GM10847 (cell line): ENCODE measurements around the gene ATXN1.

Experiments
- POLR2A ChIP-seq: IDR thresholded peaks from 2 replicates; pipeline ENCODE4 v1.6.1; 2011; ENCODE audit not compliant: insufficient read length; ENCODE audit errors: extremely low read depth

The ATXN1 gene

DNA sequence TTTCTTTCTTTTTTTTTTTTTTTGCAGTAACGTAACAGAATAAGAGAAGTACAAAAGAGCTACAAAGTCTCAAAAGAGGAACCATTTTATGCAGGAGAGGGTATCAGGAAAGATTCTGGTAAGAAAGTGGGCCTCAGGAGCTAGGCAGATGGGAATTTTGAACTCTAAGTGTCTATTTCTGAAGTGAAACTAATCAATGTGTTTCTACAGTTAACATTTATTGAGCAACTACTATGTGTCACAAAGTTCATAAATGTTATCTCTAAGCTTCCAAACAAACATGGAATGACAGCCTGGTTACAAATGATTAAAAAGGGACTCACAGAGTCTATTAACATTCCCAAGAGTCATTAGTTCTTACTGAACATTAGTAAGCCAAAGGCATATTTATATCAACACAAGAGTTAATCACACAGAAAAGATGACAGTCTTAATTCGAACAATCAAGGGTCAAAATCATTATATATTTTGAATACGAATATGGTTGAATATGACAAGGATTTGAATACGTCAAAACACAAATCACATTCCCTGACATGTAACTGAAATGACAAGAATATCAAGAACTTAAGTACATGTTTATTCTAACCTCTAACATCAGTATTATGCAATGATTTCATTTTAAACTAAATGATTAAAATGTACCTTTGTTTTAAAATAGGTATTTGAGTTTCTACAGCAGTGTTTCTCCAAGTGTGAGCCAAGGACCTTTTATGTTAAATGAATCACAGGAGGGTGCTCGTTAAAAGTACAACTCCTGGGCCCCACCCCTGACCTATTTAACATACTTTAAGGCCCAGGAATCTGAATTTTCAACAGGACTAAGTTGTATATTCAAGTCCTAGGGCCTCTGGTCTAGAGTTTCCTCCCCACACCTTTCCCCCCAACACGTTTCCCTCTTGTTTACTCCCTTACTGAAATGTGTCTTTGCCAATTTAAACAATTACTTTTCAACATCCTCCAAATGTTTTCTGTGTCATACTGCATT lies 89.7 kb downstream of the ATXN1 start:
- no peak for TF ChIP-seq POLR2A

GRCh38 chr6:16670617-16671051 lies 90.6 kb downstream of the ATXN1 start:
- no peak for TF ChIP-seq POLR2A

DNA sequence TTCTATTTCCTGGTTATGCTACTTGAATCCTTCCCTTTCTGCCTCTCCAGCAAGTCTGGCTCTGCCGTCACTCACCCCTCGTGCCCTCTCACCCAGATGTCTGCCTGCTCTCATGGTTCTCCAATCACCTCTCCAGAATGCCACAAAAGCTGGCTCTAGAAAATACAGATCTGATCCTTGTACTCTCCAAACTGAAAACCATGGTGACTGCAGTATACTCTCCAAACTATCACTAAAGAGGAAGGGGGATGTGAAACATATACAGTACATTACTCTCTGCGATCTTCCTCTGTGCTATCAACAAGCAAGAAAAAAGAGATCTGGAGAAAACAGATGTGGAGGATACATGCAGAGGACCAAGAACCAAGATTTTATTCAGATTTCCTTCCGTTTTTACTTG lies 91.1 kb downstream of the ATXN1 start:
- no peak for TF ChIP-seq POLR2A

GRCh38 chr6:16669227-16669626 lies 92.0 kb downstream of the ATXN1 start:
- no peak for TF ChIP-seq POLR2A

GRCh38 chr6:16667509-16667908 lies 93.8 kb downstream of the ATXN1 start:
- no peak for TF ChIP-seq POLR2A

GRCh38 chr6:16665992-16666391 lies 95.3 kb downstream of the ATXN1 start:
- TF ChIP-seq POLR2A: no peak

DNA sequence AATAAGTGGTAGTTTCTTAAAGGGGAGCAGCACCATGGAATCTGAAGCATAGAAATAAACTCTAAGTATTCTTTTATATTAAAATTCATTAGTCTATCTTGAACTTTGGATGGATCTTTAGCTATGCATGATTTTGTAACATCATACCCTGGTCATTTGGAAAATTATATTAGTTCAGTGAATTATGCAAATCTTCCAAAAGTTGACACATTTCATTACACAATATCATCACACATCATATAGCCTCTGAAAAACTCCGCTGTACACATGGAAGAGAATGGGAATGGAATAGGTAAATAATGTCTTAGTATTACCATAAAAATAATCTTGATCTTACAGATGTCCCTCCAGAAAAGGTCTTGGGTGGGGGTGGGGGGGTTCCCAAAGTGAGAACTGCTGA lies 96.1 kb downstream of the ATXN1 start:
- no peak for TF ChIP-seq POLR2A

GRCh38 chr6:16663901-16664300 lies 97.4 kb downstream of the ATXN1 start:
- TF ChIP-seq POLR2A: no peak

GRCh38 chr6:16660157-16660497 lies 101.1 kb downstream of the ATXN1 start:
- TF ChIP-seq POLR2A: no peak

- no peak for TF ChIP-seq POLR2A
Measured at GRCh38 chr6:16659466-16660156, 101.6 kb downstream of the ATXN1 start.

- no peak for TF ChIP-seq POLR2A
Measured at GRCh38 chr6:16658348-16659034, 102.8 kb downstream of the ATXN1 start.

DNA sequence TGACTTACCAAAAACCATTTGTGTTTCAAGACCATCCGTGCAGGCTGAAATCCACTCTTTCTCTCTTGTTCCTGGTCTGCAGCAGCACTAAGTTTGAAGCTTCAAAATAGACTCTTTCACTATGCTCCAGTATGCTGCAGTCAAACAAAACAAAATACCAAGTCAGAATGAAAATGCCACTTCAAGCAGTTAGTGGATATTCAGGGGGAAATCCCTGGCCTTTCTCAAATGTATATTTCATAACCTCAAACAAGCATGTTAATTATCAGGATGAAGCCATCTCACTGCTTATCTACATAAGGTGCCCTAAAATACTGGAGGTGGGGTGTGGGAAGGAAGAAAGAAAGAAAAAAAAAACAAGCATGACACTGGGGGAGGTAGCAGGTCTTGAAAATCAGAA lies 103.5 kb downstream of the ATXN1 start:
- TF ChIP-seq POLR2A: no peak

DNA sequence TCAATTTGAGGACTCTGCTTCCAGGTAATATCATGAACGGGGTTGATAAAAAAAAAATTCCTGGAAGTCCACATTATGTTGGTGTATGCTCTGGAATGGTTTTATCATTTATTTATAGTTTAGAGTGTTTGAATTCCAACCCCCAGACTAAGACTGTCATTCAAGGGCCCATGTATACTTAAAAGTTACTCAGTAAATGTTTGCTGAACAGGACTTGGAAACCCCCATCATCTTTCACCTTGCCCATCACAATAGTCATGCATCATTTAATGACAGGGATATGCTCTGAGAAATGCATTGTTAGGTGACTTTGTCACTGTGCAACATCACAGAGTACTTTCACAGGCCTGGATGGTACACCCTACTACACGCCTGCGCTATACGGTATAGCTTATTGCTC lies 104.8 kb downstream of the ATXN1 start:
- no peak for TF ChIP-seq POLR2A

DNA sequence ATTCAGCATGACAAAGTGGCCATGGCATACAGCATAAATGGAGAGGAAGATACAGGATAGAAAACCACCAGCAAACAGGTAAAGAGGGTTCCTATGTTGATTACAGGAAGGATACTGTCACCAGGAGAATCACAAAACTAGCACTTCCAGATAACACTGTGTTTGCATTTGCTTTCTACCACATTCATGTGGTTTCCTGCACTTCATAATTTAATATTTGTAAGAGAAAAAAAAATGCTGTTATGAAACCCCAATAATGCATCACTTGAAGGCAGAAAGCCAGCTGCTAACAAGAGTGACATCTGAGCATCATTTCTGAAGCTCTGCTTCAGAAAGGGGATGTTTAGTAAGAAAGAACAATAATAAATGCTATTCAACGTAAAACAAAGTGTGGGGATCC lies 106.6 kb downstream of the ATXN1 start:
- no peak for TF ChIP-seq POLR2A

- no peak for TF ChIP-seq POLR2A
Measured at GRCh38 chr6:16653226-16653625, 108.0 kb downstream of the ATXN1 start.

GRCh38 chr6:16651871-16652270 lies 109.4 kb downstream of the ATXN1 start:
- TF ChIP-seq POLR2A: no peak
